GM20000 (cell line): ENCODE data around the gene REEP3.

Experiments
- DNase-seq: peaks from one replicate; pipeline ENCODE4 v3.0.0; 2012; ENCODE audit warnings: low spot score
- CTCF ChIP-seq: IDR thresholded peaks from 2 replicates; pipeline ENCODE4 v1.5.1; 2012; ENCODE audit warnings: mild to moderate bottlenecking, control low read depth; ENCODE audit errors: extremely low read depth, missing control alignments

Gene REEP3

GRCh38 chr10:63588436-63589167, 67.4 kb downstream of the REEP3 start:
- DNase-seq = no peak
- TF ChIP-seq CTCF = no peak

GRCh38 chr10:63591600-63592379, 70.6 kb downstream of the REEP3 start:
- DNase-seq = no peak
- TF ChIP-seq CTCF = no peak

- DNase-seq = no peak
- TF ChIP-seq CTCF = no peak
Measured at GRCh38 chr10:63593576-63593975, 72.4 kb downstream of the REEP3 start.

DNA sequence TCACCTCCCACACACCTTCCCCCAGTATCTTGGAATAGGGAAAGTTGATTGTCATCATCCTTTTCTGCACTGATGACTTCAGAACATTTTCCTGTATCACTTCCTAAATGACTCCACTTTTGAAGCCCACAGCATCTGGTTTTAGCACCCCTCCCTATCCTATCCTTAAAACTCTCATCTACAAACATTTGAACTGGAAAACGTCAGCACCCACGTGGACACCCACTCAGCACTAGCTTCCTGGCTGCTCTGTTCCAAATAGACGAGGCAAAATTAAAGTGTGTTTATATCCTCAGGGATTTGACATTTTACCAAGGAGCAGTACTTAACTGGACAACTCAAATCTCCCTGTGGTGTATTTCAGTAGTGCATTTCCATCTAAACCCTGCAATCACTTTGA, 73.9 kb downstream of the REEP3 start:
- no peak for TF ChIP-seq CTCF
- DNase-seq = no peak

- DNase-seq = no peak
- TF ChIP-seq CTCF = no peak
Measured at GRCh38 chr10:63596924-63597323, 75.7 kb downstream of the REEP3 start.

DNA sequence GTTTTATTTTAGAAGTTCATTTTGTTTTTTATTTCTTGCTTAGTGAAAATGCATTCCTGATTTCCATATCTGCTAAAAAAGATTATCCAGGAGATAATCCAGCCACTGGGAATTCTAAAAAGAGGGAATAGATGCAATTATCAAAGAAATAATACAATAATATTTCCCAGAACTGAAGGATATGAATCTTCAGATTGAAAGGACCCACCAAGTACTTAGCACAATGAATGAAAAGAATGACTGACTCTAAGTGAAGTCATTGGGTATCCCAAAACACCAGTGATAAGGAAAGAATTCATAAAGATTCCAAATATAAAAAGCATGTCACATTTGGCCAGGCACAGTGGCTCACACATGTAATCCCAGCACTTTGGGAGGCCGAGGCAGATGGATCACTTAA, 79.3 kb downstream of the REEP3 start:
- TF ChIP-seq CTCF = no peak
- no peak for DNase-seq

DNA sequence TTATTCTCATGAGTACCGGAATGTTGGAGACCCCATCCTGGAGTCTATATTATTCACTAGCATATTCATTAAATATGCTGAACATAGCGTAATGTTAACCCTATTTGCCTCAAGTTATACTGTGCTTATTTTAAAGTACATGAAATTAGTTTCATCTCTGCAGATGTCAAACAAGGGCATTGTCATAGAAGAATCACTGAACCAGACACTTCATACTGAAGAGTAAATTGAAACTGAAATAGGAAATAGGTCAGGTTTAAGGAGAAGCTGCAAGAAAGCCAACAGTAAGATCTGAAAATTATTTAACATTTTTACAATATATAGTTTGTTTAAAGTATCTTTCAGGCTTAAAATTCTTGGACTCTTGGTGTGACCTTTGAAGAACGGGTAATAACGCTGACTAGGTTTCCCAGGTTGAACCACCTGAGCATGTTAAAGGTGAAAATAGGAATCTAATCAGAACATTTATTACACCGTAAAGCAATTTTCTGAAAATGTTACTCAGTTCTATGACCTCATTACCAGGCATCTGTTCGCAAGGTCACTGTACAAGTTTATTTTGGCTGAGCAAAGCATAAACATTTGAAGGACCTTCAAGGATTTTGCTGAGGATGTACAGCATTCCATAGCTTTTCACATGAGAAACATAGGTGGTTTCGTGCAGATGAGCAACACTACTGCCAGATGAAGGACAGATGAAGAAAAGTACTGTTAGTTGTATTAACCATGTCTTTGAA, 82.7 kb downstream of the REEP3 start:
- peak; percentile 28 for DNase-seq
- TF ChIP-seq CTCF = no peak
